ENCODE results near the gene LCE7A.

The LCE7A gene

DNA sequence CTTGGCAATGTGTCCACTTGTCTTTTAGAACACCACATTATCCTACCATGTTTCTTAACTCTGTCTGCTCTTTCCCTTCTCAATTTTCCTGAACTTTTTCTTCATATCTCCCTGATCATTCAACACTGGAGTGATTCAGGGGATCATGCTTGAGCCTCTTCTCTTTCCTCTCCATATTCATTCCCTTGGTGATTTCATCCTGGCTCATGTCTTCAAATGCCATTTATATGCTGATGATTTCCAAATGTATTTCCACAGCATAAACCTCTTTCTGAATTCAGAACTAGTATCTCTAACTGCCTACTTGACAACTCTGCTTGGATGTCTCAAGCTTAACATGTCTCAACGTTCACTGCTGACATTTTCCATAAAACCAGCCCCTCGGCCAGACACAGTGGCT lies 40.1 kb downstream of the LCE7A start:
- no peak for TF ChIP-seq CTCF (IDR thresholded peaks at IDR 0.05)
- Histone ChIP-seq H3K27ac (no peak overlapping the region), H3K27me3 (peaks cover 32% of the 10 kb centered on the region), H3K4me1 (ENCODE audit: control insufficient read depth in 1 of 2, insufficient read depth in 1 of 2, low read depth in 1 of 2, low read length in 1 of 2) (no peaks in the 10 kb centered on the region), H3K9me3 (no peaks in the 10 kb centered on the region), H3K36me3 (no peaks in the 10 kb centered on the region), H3K4me3 (ENCODE audit: low read depth in 1 of 2, low read length in 1 of 2) (no peak overlapping the region)

DNA sequence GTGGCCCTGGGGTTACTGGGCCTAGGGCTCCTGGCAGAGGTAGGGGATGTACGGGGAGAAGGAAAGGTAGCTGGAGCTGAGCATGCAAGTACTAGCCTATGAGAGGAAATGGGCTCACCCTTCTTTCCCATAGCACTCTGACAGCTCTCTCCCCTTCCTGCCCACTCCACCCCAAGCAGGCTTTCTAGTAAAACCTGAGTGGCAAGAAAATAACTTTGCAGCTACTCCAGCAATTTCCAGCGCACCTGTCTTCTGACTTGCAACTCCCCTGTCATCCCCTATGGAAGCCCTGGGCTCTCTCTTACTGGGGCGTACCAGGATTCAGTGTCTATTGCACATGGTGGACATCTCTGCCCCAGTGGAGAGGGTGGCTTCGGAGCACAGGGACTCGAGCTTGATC lies 41.8 kb downstream of the LCE7A start:
- H3K36me3 ChIP-seq, result no peaks in the 10 kb centered on the region
- H3K4me3 ChIP-seq (ENCODE audit: low read depth in 1 of 2, low read length in 1 of 2), result no peak overlapping the region
- no peaks in the 10 kb centered on the region for H3K9me3 ChIP-seq
- H3K27ac ChIP-seq, result no peak overlapping the region
- no peaks in the 10 kb centered on the region for H3K4me1 ChIP-seq (ENCODE audit: control insufficient read depth in 1 of 2, insufficient read depth in 1 of 2, low read depth in 1 of 2, low read length in 1 of 2)
- TF ChIP-seq CTCF (IDR thresholded peaks at IDR 0.05), result no peak
- H3K27me3 ChIP-seq, result peaks cover 27% of the 10 kb centered on the region

DNA sequence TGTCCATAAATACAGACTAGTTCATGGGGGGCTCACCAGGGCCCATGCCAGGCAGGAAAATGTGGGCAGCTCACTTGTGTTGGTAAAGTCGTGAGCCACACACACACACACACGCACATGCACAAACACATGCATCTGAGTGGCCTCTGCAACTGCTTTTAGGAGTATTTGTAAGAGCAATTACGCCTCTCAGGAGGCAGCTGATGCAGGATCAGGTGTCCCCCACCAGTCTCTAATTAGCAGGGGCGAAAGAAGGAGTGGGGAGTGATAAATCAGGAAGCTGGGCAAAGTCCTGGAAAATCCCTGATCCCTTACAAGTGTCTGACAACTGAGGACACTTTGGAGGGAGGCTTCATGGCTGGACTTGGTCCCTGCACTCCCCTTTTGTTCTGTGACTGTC lies 42.8 kb downstream of the LCE7A start:
- no peaks in the 10 kb centered on the region for H3K4me1 ChIP-seq (ENCODE audit: control insufficient read depth in 1 of 2, insufficient read depth in 1 of 2, low read depth in 1 of 2, low read length in 1 of 2)
- TF ChIP-seq CTCF (IDR thresholded peaks at IDR 0.05), result no peak
- no peaks in the 10 kb centered on the region for H3K9me3 ChIP-seq
- H3K27ac ChIP-seq, result no peak overlapping the region
- H3K4me3 ChIP-seq (ENCODE audit: low read depth in 1 of 2, low read length in 1 of 2), result no peak overlapping the region
- H3K36me3 ChIP-seq, result no peaks in the 10 kb centered on the region
- H3K27me3 ChIP-seq, result peaks cover 24% of the 10 kb centered on the region

DNA sequence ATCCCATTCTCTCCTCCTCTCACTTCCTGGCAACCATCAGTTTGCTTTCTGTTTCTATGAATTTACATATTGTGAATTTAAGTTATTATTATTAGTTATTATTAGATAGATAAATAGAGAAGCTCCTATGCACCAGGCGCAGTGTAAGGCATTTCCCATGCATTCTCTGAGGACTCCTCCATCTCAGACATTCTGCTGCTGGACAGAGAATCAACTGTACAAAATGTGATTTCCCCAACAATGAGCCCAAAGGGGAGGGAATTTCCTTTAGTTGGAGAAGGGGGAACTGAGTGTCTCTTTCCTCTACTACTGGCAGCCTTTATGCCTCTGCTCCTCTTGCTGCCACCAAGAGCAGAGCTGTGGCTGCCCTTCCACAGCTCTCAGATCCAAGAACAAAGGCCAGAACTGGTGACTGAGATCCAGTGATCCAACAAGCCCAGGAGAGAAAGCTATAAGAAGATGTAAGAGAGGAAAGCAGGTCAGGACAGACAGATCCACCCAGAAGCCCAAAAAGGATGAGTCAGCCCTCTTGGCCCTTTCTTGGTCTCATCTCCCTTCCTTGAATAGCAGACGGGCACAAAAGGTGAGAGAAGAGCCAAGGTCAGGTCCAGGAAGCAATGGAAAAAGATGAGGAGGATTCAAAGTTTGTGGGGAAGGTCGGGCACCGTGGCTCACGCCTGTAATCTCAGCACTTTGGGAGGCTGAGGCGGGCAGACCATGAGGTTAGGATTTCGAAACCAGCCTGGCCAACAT lies 45.1 kb downstream of the LCE7A start:
- no peak overlapping the region for H3K27ac ChIP-seq
- TF ChIP-seq CTCF (IDR thresholded peaks at IDR 0.05), result no peak
- H3K9me3 ChIP-seq, result no peaks in the 10 kb centered on the region
- H3K27me3 ChIP-seq, result peaks cover 20% of the 10 kb centered on the region
- no peaks in the 10 kb centered on the region for H3K36me3 ChIP-seq
- H3K4me1 ChIP-seq (ENCODE audit: control insufficient read depth in 1 of 2, insufficient read depth in 1 of 2, low read depth in 1 of 2, low read length in 1 of 2), result no peaks in the 10 kb centered on the region
- no peak overlapping the region for H3K4me3 ChIP-seq (ENCODE audit: low read depth in 1 of 2, low read length in 1 of 2)

GRCh38 chr1:152906023-152906565 lies 46.3 kb downstream of the LCE7A start:
- Histone ChIP-seq H3K27me3 (peaks cover 27% of the 10 kb centered on the region), H3K27ac (no peak overlapping the region), H3K4me3 (ENCODE audit: low read depth in 1 of 2, low read length in 1 of 2) (no peak overlapping the region), H3K4me1 (ENCODE audit: control insufficient read depth in 1 of 2, insufficient read depth in 1 of 2, low read depth in 1 of 2, low read length in 1 of 2) (no peaks in the 10 kb centered on the region), H3K9me3 (no peaks in the 10 kb centered on the region), H3K36me3 (no peaks in the 10 kb centered on the region)
- no peak for TF ChIP-seq CTCF (IDR thresholded peaks at IDR 0.05)
